Adipocyte (in vitro differentiated cells): Measurements from ENCODE around the gene TMEM258.

Experiments used
- DNase-seq: peaks from one replicate; pipeline ENCODE4 v3.0.0-alpha.2; 2015; ENCODE audit warnings: low read depth
- H3K27me3 ChIP-seq: replicated peaks from 2 replicates; pipeline ENCODE4 v1.7.0; 2013; ENCODE audit warnings: mild to moderate bottlenecking, low read length, moderate library complexity; ENCODE audit not compliant: control insufficient read depth, insufficient read depth
- H3K36me3 ChIP-seq: 2 replicates; pipeline ENCODE4 v1.7.0; 2013; ENCODE audit warnings: low read length, mild to moderate bottlenecking, moderate library complexity; ENCODE audit not compliant: control insufficient read depth, insufficient read depth, severe bottlenecking
- H3K4me1 ChIP-seq: 2 replicates; pipeline ENCODE4 v1.7.0; 2013; ENCODE audit warnings: mild to moderate bottlenecking, low read length, moderate library complexity; ENCODE audit not compliant: control insufficient read depth, insufficient read depth
- H3K4me3 ChIP-seq: 2 replicates; pipeline ENCODE4 v1.7.0; 2013; ENCODE audit warnings: mild to moderate bottlenecking, low read length, moderate library complexity
- H3K9ac ChIP-seq: 2 replicates; pipeline ENCODE4 v1.7.0; 2013; ENCODE audit warnings: mild to moderate bottlenecking, low read length, moderate library complexity
- H3K9me3 ChIP-seq: 2 replicates; pipeline ENCODE4 v1.7.0; 2013; ENCODE audit warnings: mild to moderate bottlenecking, low read length, moderate library complexity; ENCODE audit not compliant: control insufficient read depth

TMEM258 gene

GRCh38 chr11:61833471-61833870, 41.1 kb upstream of the TMEM258 start:
- no peak overlapping the region for H3K9ac ChIP-seq
- peaks cover 47% of the 10 kb centered on the region for H3K4me1 ChIP-seq
- H3K9me3 ChIP-seq = no peaks in the 10 kb centered on the region
- H3K27me3 ChIP-seq = no peaks in the 10 kb centered on the region
- no peak for DNase-seq
- H3K36me3 ChIP-seq = peaks cover 36% of the 10 kb centered on the region
- H3K4me3 ChIP-seq = no peak overlapping the region

- no peak overlapping the region for H3K4me3 ChIP-seq
Measured at GRCh38 chr11:61832754-61833153, 40.4 kb upstream of the TMEM258 start.

GRCh38 chr11:61832207-61832606, 39.8 kb upstream of the TMEM258 start:
- DNase-seq = no peak
- H3K27me3 ChIP-seq = no peaks in the 10 kb centered on the region
- H3K4me1 ChIP-seq = peaks cover 49% of the 10 kb centered on the region
- H3K36me3 ChIP-seq = peaks cover 24% of the 10 kb centered on the region
- no peaks in the 10 kb centered on the region for H3K9me3 ChIP-seq
- no peak overlapping the region for H3K4me3 ChIP-seq
- H3K9ac ChIP-seq = no peak overlapping the region

More at GRCh38 chr11:61832754-61833153, 40.4 kb upstream of the TMEM258 start:
- Histone ChIP-seq H3K9ac (no peak overlapping the region), H3K9me3 (no peaks in the 10 kb centered on the region), H3K36me3 (peaks cover 29% of the 10 kb centered on the region), H3K4me1 (peaks cover 47% of the 10 kb centered on the region), H3K27me3 (no peaks in the 10 kb centered on the region)
- DNase-seq = no peak

- H3K36me3 ChIP-seq = peaks cover 20% of the 10 kb centered on the region
- no peaks in the 10 kb centered on the region for H3K9me3 ChIP-seq
- no peaks in the 10 kb centered on the region for H3K27me3 ChIP-seq
- peaks cover 53% of the 10 kb centered on the region for H3K4me1 ChIP-seq
- peak overlapping the region; percentile 98 for H3K9ac ChIP-seq
- DNase-seq = peak; percentile 78
- H3K4me3 ChIP-seq = peak overlapping the region; percentile 95
Measured at GRCh38 chr11:61830237-61831105, 38.1 kb upstream of the TMEM258 start.

GRCh38 chr11:61829806-61830205, 37.4 kb upstream of the TMEM258 start:
- no peaks in the 10 kb centered on the region for H3K9me3 ChIP-seq
- no peak for DNase-seq
- no peaks in the 10 kb centered on the region for H3K27me3 ChIP-seq
- peaks cover 20% of the 10 kb centered on the region for H3K36me3 ChIP-seq
- peak overlapping the region; percentile 95 for H3K4me3 ChIP-seq
- H3K4me1 ChIP-seq = peaks cover 49% of the 10 kb centered on the region
- H3K9ac ChIP-seq = peak overlapping the region; percentile 98

- peak; percentile 77 for DNase-seq
- Histone ChIP-seq H3K4me1 (peaks cover 40% of the 10 kb centered on the region), H3K27me3 (no peaks in the 10 kb centered on the region), H3K9me3 (no peaks in the 10 kb centered on the region), H3K9ac (peak overlapping the region; percentile 98), H3K4me3 (peak overlapping the region; percentile 95), H3K36me3 (peaks cover 18% of the 10 kb centered on the region)
Measured at GRCh38 chr11:61828629-61829407, 36.4 kb upstream of the TMEM258 start.

GRCh38 chr11:61828379-61828628, 35.9 kb upstream of the TMEM258 start:
- peaks cover 13% of the 10 kb centered on the region for H3K36me3 ChIP-seq

GRCh38 chr11:61827571-61828378, 35.4 kb upstream of the TMEM258 start, which contains the start of gene FADS2:
FADS2 (plus strand) TSS chr11:61828300; CDS start chr11:61828391, 91 bp downstream.
- Histone ChIP-seq H3K27me3 (no peaks in the 10 kb centered on the region), H3K4me1 (peaks cover 36% of the 10 kb centered on the region), H3K9me3 (no peaks in the 10 kb centered on the region), H3K4me3 (peak within 1 kb of the TSS; percentile 95), H3K9ac (peak within 1 kb of the TSS; percentile 98), H3K36me3 (peaks cover 10% of the 10 kb centered on the region)
- DNase-seq = peak; percentile 98

More at GRCh38 chr11:61828379-61828628, 35.9 kb upstream of the TMEM258 start:
- Histone ChIP-seq H3K9ac (peak overlapping the region; percentile 98), H3K4me3 (peak overlapping the region; percentile 95), H3K9me3 (no peaks in the 10 kb centered on the region), H3K27me3 (no peaks in the 10 kb centered on the region), H3K4me1 (peaks cover 36% of the 10 kb centered on the region)
- no peak for DNase-seq

- Histone ChIP-seq H3K9ac (peak overlapping the region; percentile 98), H3K27me3 (no peaks in the 10 kb centered on the region), H3K9me3 (no peaks in the 10 kb centered on the region), H3K4me1 (peaks cover 35% of the 10 kb centered on the region), H3K36me3 (peaks cover 3% of the 10 kb centered on the region), H3K4me3 (peak overlapping the region; percentile 95)
- DNase-seq = no peak
Measured at GRCh38 chr11:61826930-61827570, 34.7 kb upstream of the TMEM258 start.

GRCh38 chr11:61820174-61820573, 27.8 kb upstream of the TMEM258 start:
- H3K27me3 ChIP-seq = no peaks in the 10 kb centered on the region
- peak; percentile 50 for DNase-seq
- peaks cover 38% of the 10 kb centered on the region for H3K4me1 ChIP-seq
- H3K9ac ChIP-seq = no peak overlapping the region
- H3K4me3 ChIP-seq = no peak overlapping the region
- no peaks in the 10 kb centered on the region for H3K9me3 ChIP-seq
- H3K36me3 ChIP-seq = no peaks in the 10 kb centered on the region
